Lung microvascular endothelial cell (primary cell): ENCODE measurements around the gene IL18R1. TPM values are rescaled to one million over a fixed set of nuclear protein-coding genes. Genes with fewer than 3 reads are reported as not detected.

Source experiments
- DNase-seq, 2 donors: peaks; one replicate each; pipeline versions ENCODE4 v3.0.0 to v3.0.0-alpha.2; 2010; ENCODE audit warnings: low read depth in 2 of 2
- total RNA-seq: library from RNA; depleted of rRNA; stranded (reverse); fragments of >200 nt; gene quantifications from 2 replicates; pipeline ENCODE4 v1.2.1, GENCODE V29; 2014

Gene IL18R1
- total RNA-seq, 1 donor from 2014 or later = 0.20 TPM

DNA sequence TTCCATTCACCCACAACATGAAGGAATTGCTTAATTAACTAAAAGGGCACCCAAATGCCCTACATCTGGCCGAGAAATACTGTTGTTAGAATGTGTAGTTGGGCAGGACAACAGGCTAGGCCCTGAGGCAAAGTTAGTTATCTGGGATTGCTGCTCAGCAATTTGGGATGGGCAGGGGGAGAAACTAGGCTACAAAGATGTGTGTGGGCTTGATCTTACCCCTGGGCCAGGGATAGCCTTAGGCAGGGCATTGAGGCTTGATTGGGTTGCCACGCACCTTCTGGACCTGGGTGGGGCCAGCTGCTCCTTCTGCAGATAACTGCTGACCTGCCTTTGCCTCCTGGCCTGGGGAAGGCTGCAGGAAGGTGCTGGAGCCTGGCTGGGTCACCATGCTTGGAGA lies 76.8 kb downstream of the IL18R1 start:
- DNase-seq = no peak

DNA sequence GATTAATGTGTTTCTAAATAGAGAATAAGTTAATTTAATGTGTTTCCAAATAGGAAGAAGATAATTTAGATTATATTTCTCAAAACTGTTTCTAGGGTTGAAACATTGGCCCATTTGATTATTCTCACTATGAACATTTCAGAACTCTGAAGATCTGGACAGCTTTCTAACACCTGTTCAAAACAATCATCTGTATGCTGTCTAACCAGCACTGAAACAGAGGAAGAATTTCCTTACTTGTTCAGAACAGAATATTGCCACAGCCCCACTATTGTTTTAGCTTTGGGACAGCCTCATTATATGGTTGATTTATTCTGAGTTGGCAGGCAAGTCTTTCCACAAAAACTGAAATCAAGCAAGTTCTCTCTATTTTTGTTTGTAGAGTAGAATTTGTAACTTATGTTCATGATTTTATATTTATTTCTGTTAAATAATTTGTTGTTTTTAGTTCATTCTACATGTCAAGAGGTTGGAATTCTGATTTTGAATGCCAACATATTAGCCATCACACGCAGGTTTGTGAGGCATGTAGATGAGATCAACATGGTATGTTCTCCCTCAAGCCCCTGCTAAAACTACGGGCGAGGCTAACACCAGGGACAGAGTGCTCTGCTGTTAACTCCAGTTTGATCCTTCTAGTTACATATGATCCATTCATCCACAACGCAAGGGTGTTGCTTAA lies 78.5 kb downstream of the IL18R1 start:
- DNase-seq = no peak

DNA sequence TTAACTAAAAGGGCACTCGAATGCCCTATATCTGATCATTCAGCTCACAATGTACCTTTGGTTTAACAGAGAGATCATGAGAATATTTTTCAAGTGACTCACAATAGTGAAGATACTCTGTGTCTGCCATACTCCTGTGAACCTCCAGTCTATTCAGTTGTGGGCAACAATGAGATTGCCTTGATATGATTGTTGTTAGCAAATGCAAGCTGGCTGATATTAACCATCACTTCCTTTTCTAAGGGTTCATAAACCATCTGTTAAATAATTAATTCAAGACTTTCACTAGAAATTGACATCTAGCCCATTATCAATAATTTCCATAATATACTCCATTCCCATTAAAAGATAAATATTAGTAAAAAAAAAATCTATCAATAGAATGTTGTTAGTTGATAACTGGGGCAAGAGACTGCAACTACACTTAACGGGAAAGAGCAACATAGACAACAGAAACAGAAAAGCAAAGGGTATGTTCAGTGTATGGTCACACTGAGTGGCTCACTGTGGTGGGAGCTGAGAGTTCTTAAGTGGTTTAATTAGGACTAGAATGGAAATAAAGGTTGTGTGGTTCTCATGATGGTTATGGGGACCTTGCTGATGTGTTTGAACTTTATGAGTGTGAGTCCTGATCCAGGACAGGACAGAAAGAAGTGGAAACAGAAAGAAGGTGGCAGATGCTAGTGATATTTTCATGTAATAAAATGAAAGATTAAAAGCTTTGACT lies 79.2 kb downstream of the IL18R1 start:
- DNase-seq = no peak

DNA sequence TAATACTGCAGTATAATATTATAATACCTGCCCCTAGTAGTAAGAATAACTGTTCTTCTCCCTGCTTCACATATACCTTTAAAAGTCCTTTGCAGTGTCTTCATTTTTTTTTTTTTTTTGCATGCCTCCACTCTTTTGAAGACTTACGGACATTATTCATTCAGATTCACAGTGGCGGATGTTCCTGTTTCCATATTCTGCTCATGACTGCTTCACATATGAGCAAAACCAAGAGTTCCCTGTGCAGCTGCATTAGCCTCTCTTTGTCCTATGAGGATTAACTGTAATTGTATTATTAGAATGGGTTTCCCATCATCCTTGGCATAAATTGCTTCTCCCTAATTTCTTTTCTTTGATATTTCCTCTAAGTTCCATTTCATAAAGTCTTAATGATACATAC lies 80.1 kb downstream of the IL18R1 start:
- no peak for DNase-seq

- DNase-seq = peak in 1 of 2 donors; percentile 86
These were observed 80.7 kb downstream of the IL18R1 start for GRCh38 chr2:102436323-102436722.

DNA sequence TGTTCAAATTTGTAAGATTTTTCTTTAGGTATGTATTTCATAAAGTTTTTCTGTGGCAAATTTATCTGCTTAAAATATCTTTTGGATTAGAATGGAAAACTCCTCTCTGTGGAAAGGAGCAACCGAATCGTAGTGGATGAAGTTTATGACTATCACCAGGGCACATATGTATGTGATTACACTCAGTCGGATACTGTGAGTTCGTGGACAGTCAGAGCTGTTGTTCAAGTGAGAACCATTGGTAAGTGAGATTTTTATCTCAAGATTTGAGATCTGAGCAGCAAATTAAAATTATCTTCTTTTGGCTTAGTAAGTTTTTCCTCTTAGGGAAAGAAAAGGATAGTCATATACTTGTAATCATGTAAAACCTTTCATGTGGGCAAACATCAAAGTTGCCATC lies 81.5 kb downstream of the IL18R1 start:
- no peak for DNase-seq

GRCh38 chr2:102438111-102438510 lies 82.5 kb downstream of the IL18R1 start:
- no peak for DNase-seq

- DNase-seq = no peak
These were observed 83.0 kb downstream of the IL18R1 start for GRCh38 chr2:102438578-102438977.

- DNase-seq = peak; percentile 14 to 28
These were observed 83.6 kb downstream of the IL18R1 start for GRCh38 chr2:102439065-102439695.

DNA sequence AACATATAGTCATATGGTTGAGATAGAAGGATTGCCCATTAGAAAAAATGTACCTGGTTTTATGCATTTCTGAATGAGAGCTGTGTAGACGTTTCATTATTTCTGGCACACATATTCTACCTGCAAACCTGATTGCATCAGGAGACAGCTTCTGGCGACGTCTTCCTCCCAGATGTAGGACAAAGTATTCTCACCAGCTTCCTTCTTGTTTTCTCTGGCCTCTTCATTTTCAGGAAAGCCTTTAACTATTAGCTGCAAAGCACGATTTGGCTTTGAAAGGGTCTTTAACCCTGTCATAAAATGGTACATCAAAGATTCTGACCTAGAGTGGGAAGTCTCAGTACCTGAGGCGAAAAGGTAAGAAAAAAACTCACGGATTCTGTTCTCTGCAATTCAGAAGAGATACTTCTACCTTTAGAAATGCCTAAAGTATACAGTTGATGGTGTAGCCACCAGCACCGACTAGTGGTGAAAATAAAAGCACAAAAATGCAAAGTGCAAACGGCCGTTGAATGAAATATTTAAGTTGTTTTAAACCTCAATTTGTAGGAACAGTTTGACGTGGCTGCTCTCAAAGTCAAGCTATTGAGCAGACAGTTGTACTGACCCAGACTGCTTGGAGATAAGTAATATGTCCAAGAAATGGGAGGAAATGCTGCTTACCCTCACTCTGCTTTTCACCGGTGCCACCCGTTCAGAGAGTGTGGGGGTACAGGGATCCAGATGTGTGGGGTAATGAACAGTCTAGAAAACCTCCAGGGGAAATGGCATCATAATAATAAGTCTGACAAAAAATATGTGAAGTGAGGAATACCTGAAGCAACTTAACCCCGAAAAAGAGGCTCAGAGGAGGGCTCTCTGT lies 87.6 kb downstream of the IL18R1 start:
- peak; percentile 48 to 55 for DNase-seq

DNA sequence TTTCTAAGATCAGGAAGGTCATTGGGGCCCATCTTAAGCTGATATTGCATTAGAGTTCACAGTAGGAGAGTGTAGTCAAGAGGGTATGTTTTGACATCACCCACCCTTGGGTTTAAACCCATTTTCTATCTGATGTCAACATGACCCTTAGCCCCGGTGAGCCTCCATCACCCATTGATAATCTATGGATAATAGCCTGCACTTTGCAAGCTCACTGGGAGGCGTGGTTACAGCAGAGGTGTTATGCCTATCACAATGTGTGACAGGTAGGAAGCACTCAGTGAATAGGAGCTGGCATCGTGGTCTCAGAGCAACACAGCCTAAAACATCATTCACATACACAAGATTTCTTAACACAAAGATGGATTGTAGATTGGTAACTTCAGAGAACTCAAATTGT lies 88.6 kb downstream of the IL18R1 start:
- no peak for DNase-seq

GRCh38 chr2:102446936-102447335 lies 91.3 kb downstream of the IL18R1 start:
- DNase-seq = no peak

Other genes starting within 250 kb of the IL18R1 start
- 11.6 and 52.6 TPM in 2 replicates for gene IL1R1, start 213.1 kb upstream of the IL18R1 start, total RNA-seq
- 0.20 and 0.22 TPM in 2 replicates for gene IL1RL2, start 168.8 kb upstream of the IL18R1 start, total RNA-seq
- 0.40 and 1.3 TPM in 2 replicates for gene IL1RL1, start 44.2 kb upstream of the IL18R1 start, total RNA-seq
- not detected in 2 replicates for gene IL18RAP, start 67.4 kb downstream of the IL18R1 start, total RNA-seq
- not detected in 2 replicates for gene SLC9A4, start 117.4 kb downstream of the IL18R1 start, total RNA-seq